BJ (cell line): ENCODE results near the gene GTF3C1. TPM values are rescaled to one million over a fixed set of nuclear protein-coding genes. Genes with fewer than 3 reads are reported as not detected.

Experiments used
- CTCF ChIA-PET: fragments of 350-600 bp; formaldehyde crosslinking; extraction: SDS; loops from one replicate; lab custom pipeline; 2021; ENCODE audit warnings: antibody characterized with exemption, inconsistent platforms; lab: Yijun Ruan, JAX
- POLR2A ChIA-PET: fragments of 300-600 bp; sonication (Branson Sonifier 250); formaldehyde crosslinking; extraction: SDS; loops from one replicate; lab custom pipeline; 2021; ENCODE audit warnings: antibody characterized with exemption; lab: Charles Lee
- DNase-seq: peaks from one replicate; pipeline ENCODE4 v3.0.0-alpha.2; 2011; ENCODE audit warnings: low read depth
- H3K27me3 ChIP-seq: 2 replicates; pipeline ENCODE4 v1.6.0; 2011; ENCODE audit warnings: low read length; ENCODE audit not compliant: control insufficient read depth, insufficient read depth
- H3K36me3 ChIP-seq: 2 replicates; pipeline ENCODE4 v1.5.1; 2011; ENCODE audit warnings: low read length; ENCODE audit not compliant: control insufficient read depth, insufficient read depth
- H3K4me3 ChIP-seq: 2 replicates; pipeline ENCODE4 v1.5.1; 2011; ENCODE audit warnings: low read depth, mild to moderate bottlenecking, control low read depth, low read length
- polyA plus RNA-seq: library from polyadenylated mRNA; depleted of rRNA; stranded (reverse); fragments of >200 nt; gene quantifications from 2 replicates; pipeline ENCODE4 v1.2.3, GENCODE V29; 2011
- TF ChIP-seq, protein P1 (sequence below): IDR thresholded peaks from 2 replicates; pipeline ENCODE4 v1.5.1; 2011; ENCODE audit warnings: low read depth, mild to moderate bottlenecking, control low read depth, inconsistent platforms, low read length, moderate library complexity; ENCODE audit not compliant: insufficient read depth

The GTF3C1 gene
- polyA plus RNA-seq, 1 experiment, result 35.8 TPM

DNA sequence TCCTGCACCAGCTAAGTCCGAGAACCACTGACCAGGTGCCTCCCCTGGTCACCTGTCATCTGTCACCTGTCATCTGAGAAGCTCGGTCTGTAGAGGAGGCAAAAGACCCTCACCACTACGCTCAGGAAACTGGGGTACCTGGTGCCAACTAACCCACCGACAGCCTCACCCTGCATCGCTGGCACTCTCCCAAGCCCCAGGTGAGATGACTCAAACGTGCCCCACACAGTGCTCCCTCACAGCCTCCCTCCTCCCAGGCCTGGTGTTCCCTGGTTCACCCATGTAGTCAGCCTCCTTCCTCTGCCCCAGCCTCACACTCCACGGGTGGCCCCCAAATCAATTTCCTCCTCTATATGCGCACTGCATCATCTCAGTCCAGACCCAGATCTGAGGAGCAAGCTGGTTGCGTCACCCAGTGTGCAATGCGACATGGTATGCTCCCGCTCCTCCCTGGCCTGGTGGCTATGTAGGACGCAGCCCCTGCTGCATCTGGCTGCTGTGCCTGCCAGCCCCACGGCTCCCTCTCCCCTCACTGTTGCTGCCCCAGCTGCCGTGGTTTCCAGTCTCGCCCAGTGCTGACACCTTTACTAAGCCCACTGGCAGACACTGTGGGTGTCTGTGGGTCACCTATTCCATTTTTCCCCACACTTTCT lies 68.3 kb downstream of the GTF3C1 start:
- TF ChIP-seq, protein P1, sequence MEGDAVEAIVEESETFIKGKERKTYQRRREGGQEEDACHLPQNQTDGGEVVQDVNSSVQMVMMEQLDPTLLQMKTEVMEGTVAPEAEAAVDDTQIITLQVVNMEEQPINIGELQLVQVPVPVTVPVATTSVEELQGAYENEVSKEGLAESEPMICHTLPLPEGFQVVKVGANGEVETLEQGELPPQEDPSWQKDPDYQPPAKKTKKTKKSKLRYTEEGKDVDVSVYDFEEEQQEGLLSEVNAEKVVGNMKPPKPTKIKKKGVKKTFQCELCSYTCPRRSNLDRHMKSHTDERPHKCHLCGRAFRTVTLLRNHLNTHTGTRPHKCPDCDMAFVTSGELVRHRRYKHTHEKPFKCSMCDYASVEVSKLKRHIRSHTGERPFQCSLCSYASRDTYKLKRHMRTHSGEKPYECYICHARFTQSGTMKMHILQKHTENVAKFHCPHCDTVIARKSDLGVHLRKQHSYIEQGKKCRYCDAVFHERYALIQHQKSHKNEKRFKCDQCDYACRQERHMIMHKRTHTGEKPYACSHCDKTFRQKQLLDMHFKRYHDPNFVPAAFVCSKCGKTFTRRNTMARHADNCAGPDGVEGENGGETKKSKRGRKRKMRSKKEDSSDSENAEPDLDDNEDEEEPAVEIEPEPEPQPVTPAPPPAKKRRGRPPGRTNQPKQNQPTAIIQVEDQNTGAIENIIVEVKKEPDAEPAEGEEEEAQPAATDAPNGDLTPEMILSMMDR, result no peak
- peaks cover 60% of the 10 kb centered on the region for H3K36me3 ChIP-seq
- ChIA-PET POLR2A (no interaction called here), CTCF (no interaction called here)
- no peak for DNase-seq
- H3K27me3 ChIP-seq, result no peaks in the 10 kb centered on the region
- no peak overlapping the region for H3K4me3 ChIP-seq

DNA sequence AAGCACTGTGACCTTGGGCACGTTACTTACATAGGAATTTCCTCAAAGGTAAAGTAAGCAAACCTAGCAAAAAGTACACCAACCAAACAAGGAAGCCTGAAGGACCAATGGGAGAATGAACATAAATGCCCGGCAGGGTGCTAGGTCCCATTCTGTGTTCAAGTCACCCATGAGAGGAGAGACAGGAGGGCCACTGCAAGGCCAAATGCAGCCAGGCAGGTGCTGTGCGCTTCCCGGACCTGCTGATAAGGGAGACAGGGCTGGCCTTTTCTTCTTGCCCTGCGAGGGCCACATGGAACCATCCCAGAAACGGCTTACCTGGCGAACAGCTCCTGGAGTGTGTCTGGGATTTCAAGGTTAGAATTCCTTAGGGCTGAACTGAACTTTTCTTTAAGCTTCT lies 69.0 kb downstream of the GTF3C1 start:
- no peak overlapping the region for H3K4me3 ChIP-seq
- TF ChIP-seq, protein P1, result no peak
- no peak for DNase-seq
- no peaks in the 10 kb centered on the region for H3K27me3 ChIP-seq
- ChIA-PET POLR2A (no interaction called here), CTCF (no interaction called here)
- peaks cover 59% of the 10 kb centered on the region for H3K36me3 ChIP-seq

DNA sequence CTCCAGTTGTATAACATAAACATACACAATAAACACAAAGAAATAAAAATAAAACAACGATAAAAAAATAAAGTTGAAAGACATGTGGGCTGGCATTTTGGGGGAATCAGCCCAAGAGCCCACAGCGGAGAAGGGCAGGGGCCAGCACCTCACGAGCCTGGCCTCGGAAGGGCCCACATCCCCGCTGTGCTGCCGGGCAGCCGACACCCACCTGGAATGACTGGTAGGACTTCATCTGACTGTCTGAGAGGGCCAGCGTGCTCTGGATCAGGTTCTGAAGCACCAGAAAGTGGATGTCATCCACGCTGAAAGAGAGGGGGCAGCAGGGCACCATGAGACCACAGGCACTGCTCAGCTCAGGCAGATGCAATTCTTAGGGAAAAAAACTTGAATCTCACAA lies 73.5 kb downstream of the GTF3C1 start:
- ChIA-PET CTCF (no interaction called here), POLR2A (no interaction called here)

DNA sequence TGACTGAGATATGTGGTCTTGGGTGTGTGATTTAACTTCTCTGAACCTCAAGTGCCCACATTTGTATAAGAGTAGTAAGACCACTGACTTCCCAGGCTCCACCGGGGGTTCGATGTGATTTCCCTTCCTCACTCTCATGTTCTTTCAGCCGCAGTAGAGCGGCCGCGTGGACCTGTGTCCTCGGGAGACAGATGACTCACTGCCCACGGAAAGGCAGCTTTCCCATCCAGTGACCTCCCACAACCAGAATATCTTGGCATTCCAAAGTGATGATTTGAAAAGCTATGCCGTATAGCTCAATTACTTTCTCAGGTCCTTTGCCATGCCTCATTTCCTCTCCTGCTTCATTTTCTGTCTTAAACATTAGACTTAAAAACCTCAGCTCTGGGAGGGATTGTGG lies 74.2 kb downstream of the GTF3C1 start:
- H3K27me3 ChIP-seq, result no peaks in the 10 kb centered on the region
- peaks cover 29% of the 10 kb centered on the region for H3K36me3 ChIP-seq

More for the DNA sequence above, 73.5 kb downstream of the GTF3C1 start:
- TF ChIP-seq, protein P1, result no peak
- Histone ChIP-seq H3K4me3 (no peak overlapping the region), H3K27me3 (no peaks in the 10 kb centered on the region), H3K36me3 (peaks cover 30% of the 10 kb centered on the region)
- DNase-seq, result no peak

DNA sequence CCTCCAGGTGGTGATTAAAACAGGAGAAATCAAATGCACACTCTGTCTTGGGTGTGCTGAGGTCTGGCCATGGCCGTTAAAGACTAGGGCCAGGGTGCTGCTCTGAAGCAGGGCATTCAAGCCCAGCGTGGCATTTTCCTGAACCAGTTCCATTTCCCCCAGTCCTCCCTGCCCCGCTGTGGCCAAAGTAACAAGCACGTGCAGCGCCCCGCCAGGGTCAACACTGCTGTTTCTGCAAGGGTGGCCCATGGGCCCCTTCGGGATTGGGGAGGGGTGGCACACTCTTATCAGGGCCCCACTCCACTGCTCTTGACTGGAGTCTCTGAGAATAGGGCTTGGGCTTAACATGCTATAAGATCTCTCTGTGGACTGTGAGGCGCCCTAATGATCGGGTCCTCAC lies 74.8 kb downstream of the GTF3C1 start:
- Histone ChIP-seq H3K36me3 (peaks cover 29% of the 10 kb centered on the region), H3K27me3 (no peaks in the 10 kb centered on the region), H3K4me3 (no peak overlapping the region)
- DNase-seq, result no peak
- TF ChIP-seq, protein P1, result no peak
- ChIA-PET POLR2A (no interaction called here), CTCF (no interaction called here)

More for the DNA sequence above, 74.2 kb downstream of the GTF3C1 start:
- ChIA-PET CTCF (no interaction called here), POLR2A (no interaction called here)
- TF ChIP-seq, protein P1, result no peak
- peak; percentile 76 for DNase-seq
- H3K4me3 ChIP-seq, result no peak overlapping the region
